ENCODE measurements around the gene TTC21A.

GRCh38 chr3:39114456-39114855, 7.0 kb downstream of the TTC21A start:
- TF ChIP-seq, protein P1, sequence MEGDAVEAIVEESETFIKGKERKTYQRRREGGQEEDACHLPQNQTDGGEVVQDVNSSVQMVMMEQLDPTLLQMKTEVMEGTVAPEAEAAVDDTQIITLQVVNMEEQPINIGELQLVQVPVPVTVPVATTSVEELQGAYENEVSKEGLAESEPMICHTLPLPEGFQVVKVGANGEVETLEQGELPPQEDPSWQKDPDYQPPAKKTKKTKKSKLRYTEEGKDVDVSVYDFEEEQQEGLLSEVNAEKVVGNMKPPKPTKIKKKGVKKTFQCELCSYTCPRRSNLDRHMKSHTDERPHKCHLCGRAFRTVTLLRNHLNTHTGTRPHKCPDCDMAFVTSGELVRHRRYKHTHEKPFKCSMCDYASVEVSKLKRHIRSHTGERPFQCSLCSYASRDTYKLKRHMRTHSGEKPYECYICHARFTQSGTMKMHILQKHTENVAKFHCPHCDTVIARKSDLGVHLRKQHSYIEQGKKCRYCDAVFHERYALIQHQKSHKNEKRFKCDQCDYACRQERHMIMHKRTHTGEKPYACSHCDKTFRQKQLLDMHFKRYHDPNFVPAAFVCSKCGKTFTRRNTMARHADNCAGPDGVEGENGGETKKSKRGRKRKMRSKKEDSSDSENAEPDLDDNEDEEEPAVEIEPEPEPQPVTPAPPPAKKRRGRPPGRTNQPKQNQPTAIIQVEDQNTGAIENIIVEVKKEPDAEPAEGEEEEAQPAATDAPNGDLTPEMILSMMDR (IDR thresholded peaks at IDR 0.05), result no peak
- no peak for TF ChIP-seq POLR2A (IDR thresholded peaks at IDR 0.05)
